NB4 (cell line): ENCODE results near the gene STX10.

ENCODE experiments used
- CTCF ChIP-seq: IDR thresholded peaks from one replicate; pipeline ENCODE4 v1.5.1; 2012; ENCODE audit warnings: low read depth, low read length
- POLR2A ChIP-seq: IDR thresholded peaks from 2 replicates; pipeline ENCODE4 v1.6.1; 2011; ENCODE audit warnings: mild to moderate bottlenecking; ENCODE audit not compliant: insufficient read length; ENCODE audit errors: extremely low read depth

- TF ChIP-seq CTCF, result no peak
- no peak for TF ChIP-seq POLR2A
Observed at GRCh38 chr19:13120031-13120430, 30.1 kb downstream of the STX10 start.
